CD14-positive monocyte (primary cell): ENCODE results near the gene CASS4. TPM values are rescaled to one million over a fixed set of nuclear protein-coding genes. Genes with fewer than 3 reads are reported as not detected.

Source experiments
- DNase-seq, 3 donors: peaks; one replicate each; pipeline ENCODE4 v3.0.0-alpha.2; 2011 to 2022
- H2AFZ ChIP-seq: 2 replicates; pipeline ENCODE4 v1.6.0; 2012; ENCODE audit warnings: mild to moderate bottlenecking, low read depth, low read length, inconsistent platforms; ENCODE audit not compliant: insufficient read depth, poor library complexity, severe bottlenecking
- H3K27ac ChIP-seq, 2 donors: 1 replicate in 1 of 2; 2 replicates in 1 of 2; pipeline ENCODE4 v1.5.1; 2012 to 2013; ENCODE audit warnings: low read length in 2 of 2, control low read depth in 1 of 2, inconsistent platforms in 1 of 2, low read depth in 1 of 2, mild to moderate bottlenecking in 1 of 2
- H3K27me3 ChIP-seq, 2 donors: one replicate each; pipeline versions ENCODE4 v1.6.0 to v1.6.1; 2011 to 2013; ENCODE audit warnings: low read length in 2 of 2; ENCODE audit not compliant: control insufficient read depth in 2 of 2, insufficient read depth in 2 of 2
- H3K36me3 ChIP-seq, 2 donors: replicated peaks in 1 of 2; 1 replicate in 1 of 2; 2 replicates in 1 of 2; pipeline versions ENCODE4 v1.5.1 to v1.6.1; 2012 to 2013; ENCODE audit warnings: low read length in 2 of 2, control low read depth in 1 of 2, inconsistent platforms in 1 of 2, mild to moderate bottlenecking in 1 of 2; ENCODE audit not compliant: insufficient read depth in 2 of 2, control insufficient read depth in 1 of 2
- H3K4me1 ChIP-seq, 2 donors: 1 replicate in 1 of 2; 2 replicates in 1 of 2; pipeline versions ENCODE4 v1.5.1 to v1.6.1; 2012 to 2013; ENCODE audit warnings: low read length in 2 of 2, control low read depth in 1 of 2, inconsistent platforms in 1 of 2, mild to moderate bottlenecking in 1 of 2, moderate library complexity in 1 of 2; ENCODE audit not compliant: insufficient read depth in 2 of 2, control insufficient read depth in 1 of 2
- H3K4me2 ChIP-seq: replicated peaks from 2 replicates; pipeline ENCODE3; 2012; ENCODE audit warnings: low read length, moderate library complexity, mild to moderate bottlenecking; ENCODE audit not compliant: poor library complexity, severe bottlenecking; ENCODE audit errors: extremely low read depth
- H3K4me3 ChIP-seq, 3 experiments: fragments of 200-600 bp in 1 of 3; sonication (generic) in 1 of 3; replicated peaks in 1 of 3; 1 replicate in 2 of 3; 2 replicates in 1 of 3; pipeline ENCODE4 v1.5.1; 2011 to 2013; ENCODE audit warnings: low read length in 3 of 3, mild to moderate bottlenecking in 3 of 3, control low read depth in 2 of 3, low read depth in 2 of 3, inconsistent platforms in 1 of 3, moderate library complexity in 1 of 3
- H3K79me2 ChIP-seq: 2 replicates; pipeline ENCODE4 v1.6.0; 2012; ENCODE audit warnings: mild to moderate bottlenecking, control low read depth, inconsistent platforms, low read length, moderate library complexity; ENCODE audit not compliant: insufficient read depth
- H3K9ac ChIP-seq: 2 replicates; pipeline ENCODE4 v1.6.0; 2017; ENCODE audit warnings: low read length, mild to moderate bottlenecking; ENCODE audit not compliant: insufficient read depth, poor library complexity, severe bottlenecking
- H3K9me3 ChIP-seq, 2 donors: replicated peaks in 1 of 2; 1 replicate in 1 of 2; 2 replicates in 1 of 2; pipeline versions ENCODE4 v1.5.1 to v1.6.1; 2012 to 2013; ENCODE audit warnings: low read length in 2 of 2, control low read depth in 1 of 2; ENCODE audit not compliant: control insufficient read depth in 1 of 2, insufficient read depth in 1 of 2
- H4K20me1 ChIP-seq: 2 replicates; pipeline ENCODE4 v1.6.0; 2012; ENCODE audit warnings: mild to moderate bottlenecking, low read length, control low read depth, moderate library complexity; ENCODE audit not compliant: insufficient read depth
- H3K27ac Mint-ChIP-seq, 7 donors: one replicate each; pipeline ENCODE4 v1.8.0; 2020; ENCODE audit warnings: mild to moderate bottlenecking in 7 of 7, mixed read lengths in 7 of 7, moderate library complexity in 6 of 7, inconsistent platforms in 2 of 7
- H3K27me3 Mint-ChIP-seq, 3 donors: one replicate each; pipeline ENCODE4 v1.8.0; 2021 to 2022; ENCODE audit warnings: low read depth in 3 of 3, mild to moderate bottlenecking in 3 of 3, mixed read lengths in 3 of 3, moderate library complexity in 3 of 3, inconsistent platforms in 1 of 3
- H3K36me3 Mint-ChIP-seq, 2 donors: one replicate each; pipeline ENCODE4 v1.8.0; 2020; ENCODE audit warnings: mixed read lengths in 2 of 2, inconsistent platforms in 1 of 2, mild to moderate bottlenecking in 1 of 2
- H3K4me1 Mint-ChIP-seq: one replicate; pipeline ENCODE4 v1.8.0; 2020; ENCODE audit warnings: mild to moderate bottlenecking, mixed read lengths
- H3K4me3 Mint-ChIP-seq, 2 donors: one replicate each; pipeline ENCODE4 v1.8.0; 2020; ENCODE audit warnings: mild to moderate bottlenecking in 2 of 2, mixed read lengths in 2 of 2, moderate library complexity in 1 of 2
- H3K9me3 Mint-ChIP-seq, 7 donors: one replicate each; pipeline ENCODE4 v1.8.0; 2020 to 2022; ENCODE audit warnings: mixed read lengths in 7 of 7, mild to moderate bottlenecking in 6 of 7, moderate library complexity in 6 of 7, inconsistent platforms in 2 of 7
- CTCF ChIP-seq: fragments of 200-600 bp; IDR thresholded peaks from one replicate; pipeline ENCODE4 v1.8.0; 2022; ENCODE audit warnings: antibody characterized with exemption, mild to moderate bottlenecking
- WGBS: methylation state at CpG from one replicate; pipeline ENCODE4 v1.1.5; 2013; ENCODE audit warnings: missing lambda C conversion rate; ENCODE audit not compliant: insufficient coverage; 5-methylcytosine and 5-hydroxymethylcytosine counted together
- intact Hi-C, 2 donors: fragments of 100-400 bp; cut with micrococcal nuclease; formaldehyde crosslinking; loops; one replicate each; pipeline versions ENCODE4 v1.15.0 to v1.15.1; 2023
- polyA plus RNA-seq, 3 donors: library from polyadenylated mRNA; depleted of rRNA in 1 of 3; unstranded in 2 of 3; stranded (reverse) in 1 of 3; fragments of 300-500 nt in 2 of 3; fragments of >200 nt in 1 of 3; fragmentation: Illumina TruSeq in 2 of 3; gene quantifications; 1 replicate in 2 of 3; 2 replicates in 1 of 3; pipeline ENCODE4 v1.2.3, GENCODE V29; 2012 to 2021

The CASS4 gene
- polyA plus RNA-seq, 3 donors: 1.9 to 7.4 (median 6.1) TPM

GRCh38 chr20:56414842-56415765 lies 3.0 kb downstream of the CASS4 start:
- peaks cover 69 to 79% of the 10 kb centered on the region in 2 donors for H3K4me1 ChIP-seq

More at GRCh38 chr20:56414842-56415765, 3.0 kb downstream of the CASS4 start:
- Mint-ChIP-seq H3K4me3 (no peak overlapping the region), H3K27me3 (peaks cover 0 to 10% (median 1%) of the 10 kb centered on the region in 3 donors), H3K27ac (peak overlapping the region in 3 of 7 donors; percentile 42 to 68 (median 46)), H3K9me3 (peaks cover 0 to 4% (median 0%) of the 10 kb centered on the region in 7 donors), H3K4me1 (peaks cover 76% of the 10 kb centered on the region), H3K36me3 (peaks cover 25 to 34% of the 10 kb centered on the region in 2 donors)
- Histone ChIP-seq H3K4me2 (no peak overlapping the region), H3K27ac (no peak overlapping the region), H4K20me1 (no peaks in the 10 kb centered on the region), H3K36me3 (no peaks in the 10 kb centered on the region), H3K79me2 (peaks cover 23% of the 10 kb centered on the region), H3K27me3 (no peaks in the 10 kb centered on the region), H3K9me3 (peaks cover 0 to 4% of the 10 kb centered on the region in 2 donors), H3K4me3 (no peak overlapping the region), H3K9ac (no peak overlapping the region), H2AFZ (no peak overlapping the region)
- DNase-seq: no peak
- no peak for TF ChIP-seq CTCF
- WGBS: 98% methylated on average over 4 of the region's 12 CpGs
- intact Hi-C loops: no loop called here
